ENCODE results near the gene ZNF680.
"Not testable (repeated sequence)": the region's sequence is repeated elsewhere in the genome, so short reads cannot be mapped to it uniquely, and the experiment has no call there.

ZNF680 gene

DNA sequence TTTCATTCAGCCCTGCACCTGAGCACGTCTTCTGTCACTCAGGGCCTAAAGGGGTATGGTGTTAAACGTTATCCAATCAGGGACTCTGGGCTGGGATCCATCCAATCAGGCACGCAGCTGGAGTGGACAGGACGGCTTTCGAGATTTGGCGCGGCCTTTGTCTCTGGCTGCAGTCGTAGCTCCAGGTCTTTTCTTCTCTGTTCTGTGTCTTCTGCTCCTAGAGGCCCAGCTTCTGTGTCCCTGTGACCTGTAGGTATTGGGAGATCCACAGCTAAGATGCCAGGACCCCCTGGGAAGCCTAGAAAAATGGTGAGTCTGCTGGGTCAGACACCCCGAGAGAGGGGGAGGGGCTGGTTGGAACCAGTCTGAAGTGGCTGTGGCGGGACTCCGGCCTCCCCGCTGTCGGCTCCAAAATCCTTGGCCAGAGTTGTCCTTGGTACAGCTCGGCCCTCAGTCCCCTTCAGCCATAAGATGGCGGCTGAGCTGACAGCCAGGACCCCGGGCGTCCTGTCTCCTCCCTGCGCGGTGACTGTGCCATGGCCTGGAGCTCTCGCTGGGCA lies 11.7 kb upstream of the ZNF680 start:
- Mint-ChIP-seq H3K27me3 (ENCODE audit: low read depth) (peaks cover 7% of the 10 kb centered on the region), H3K9me3 (peaks cover 10% of the 10 kb centered on the region)

DNA sequence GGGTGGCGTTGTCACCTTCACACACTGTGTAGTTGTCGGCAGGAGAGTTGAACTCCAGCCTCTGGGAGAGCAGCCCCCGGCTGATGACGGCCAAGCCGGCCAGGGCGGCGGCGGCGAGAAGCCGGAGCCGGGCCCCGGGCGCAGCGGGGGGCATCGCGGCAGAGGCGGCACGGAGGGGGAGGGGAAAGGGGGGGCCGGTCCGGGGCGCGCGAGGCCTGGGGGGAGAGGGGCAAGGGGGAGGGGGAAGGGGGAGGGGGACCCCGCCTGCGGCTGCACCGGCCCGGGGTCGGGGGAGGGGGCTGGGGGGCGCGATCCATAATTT lies 7.4 kb upstream of the ZNF680 start:
- H3K36me3 Mint-ChIP-seq (ENCODE audit: low read depth); H3K27ac Mint-ChIP-seq; DNase-seq (ENCODE audit: low spot score); H3K4me1 Mint-ChIP-seq (ENCODE audit: low read depth): not testable (repeated sequence)
- H3K27me3 Mint-ChIP-seq (ENCODE audit: low read depth) = peaks cover 12% of the 10 kb centered on the region
- H3K9me3 Mint-ChIP-seq = peaks cover 16% of the 10 kb centered on the region
- peak overlapping the region; percentile 82 for H3K4me3 Mint-ChIP-seq

More for the DNA sequence above, 11.7 kb upstream of the ZNF680 start:
- Mint-ChIP-seq H3K27ac (no peak overlapping the region), H3K4me3 (no peak overlapping the region), H3K36me3 (ENCODE audit: low read depth) (peaks cover 3% of the 10 kb centered on the region), H3K4me1 (ENCODE audit: low read depth) (peaks cover 5% of the 10 kb centered on the region)
- DNase-seq (ENCODE audit: low spot score) = no peak

DNA sequence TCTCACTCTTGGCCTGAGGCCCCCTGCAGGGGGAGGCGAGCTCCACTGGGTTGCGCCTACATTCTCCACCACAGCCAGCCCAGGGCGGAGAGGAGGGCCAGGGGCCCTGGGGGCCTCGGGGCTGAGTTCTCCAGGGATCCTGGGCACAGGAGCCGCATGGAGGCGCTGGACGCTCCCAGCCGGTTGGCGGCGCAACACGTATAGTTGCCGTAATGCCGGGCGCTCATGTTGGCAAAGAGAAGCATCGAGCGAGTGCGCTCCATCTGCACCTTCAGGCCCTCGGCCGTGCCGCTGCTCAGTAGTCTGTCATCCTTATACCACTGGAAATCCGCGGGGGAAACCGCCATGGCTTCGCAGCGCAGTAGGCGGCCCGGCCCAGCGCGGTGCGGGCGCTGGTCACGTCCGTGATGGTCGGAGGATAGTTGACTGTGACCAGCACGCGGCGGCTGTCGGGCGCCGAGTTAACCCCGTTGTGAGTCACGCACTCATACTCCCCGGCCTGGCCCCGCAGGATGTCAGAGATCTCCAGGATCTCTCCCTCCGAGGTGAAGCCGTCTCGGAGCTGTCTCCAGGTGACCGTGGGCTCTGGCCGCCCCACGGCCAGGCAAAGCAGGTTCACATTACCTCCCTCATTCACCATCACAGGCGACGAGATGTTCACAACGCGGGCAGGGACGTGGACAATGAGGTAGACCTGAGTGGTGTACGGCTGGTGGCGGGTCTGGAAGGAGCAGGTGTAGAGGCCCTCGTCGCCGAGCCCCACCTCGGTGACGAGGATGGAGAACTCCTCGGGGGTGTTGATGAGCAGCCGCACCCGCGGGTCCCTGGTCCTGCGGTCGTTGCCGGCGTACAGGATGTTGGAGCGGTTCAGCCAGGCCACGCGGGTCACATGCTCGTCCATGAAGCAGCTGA lies 6.8 kb upstream of the ZNF680 start:
- peak; percentile 6 for DNase-seq (ENCODE audit: low spot score)
- H3K4me3 Mint-ChIP-seq = peak overlapping the region; percentile 82
- H3K36me3 Mint-ChIP-seq (ENCODE audit: low read depth); H3K4me1 Mint-ChIP-seq (ENCODE audit: low read depth); H3K27ac Mint-ChIP-seq: not testable (repeated sequence)
- H3K27me3 Mint-ChIP-seq (ENCODE audit: low read depth) = peaks cover 12% of the 10 kb centered on the region
- peaks cover 16% of the 10 kb centered on the region for H3K9me3 Mint-ChIP-seq

DNA sequence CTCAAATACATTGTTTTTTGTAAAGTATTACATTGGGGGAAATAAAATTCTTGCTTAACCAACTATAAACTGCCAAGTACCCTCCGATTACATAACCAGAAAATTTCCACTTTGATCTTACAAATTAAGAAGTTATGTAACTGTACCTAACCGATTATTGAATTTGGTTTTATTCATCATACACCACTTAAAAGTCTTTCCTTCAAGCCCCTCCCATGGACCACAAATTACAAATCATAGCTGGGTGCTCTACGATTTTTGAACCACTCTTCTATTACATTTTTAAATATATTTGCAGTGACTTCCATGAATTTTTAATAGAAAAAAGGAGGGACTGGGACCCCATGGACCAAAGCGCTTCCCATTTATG lies 630 bp downstream of the ZNF680 start:
- Mint-ChIP-seq H3K4me1 (ENCODE audit: low read depth) (peaks cover 12% of the 10 kb centered on the region), H3K36me3 (ENCODE audit: low read depth) (peaks cover 35% of the 10 kb centered on the region), H3K27ac (peak overlapping the region; percentile 92), H3K27me3 (ENCODE audit: low read depth) (no peaks in the 10 kb centered on the region), H3K9me3 (peaks cover 35% of the 10 kb centered on the region), H3K4me3 (peak overlapping the region; percentile 95)
- DNase-seq (ENCODE audit: low spot score) = no peak

DNA sequence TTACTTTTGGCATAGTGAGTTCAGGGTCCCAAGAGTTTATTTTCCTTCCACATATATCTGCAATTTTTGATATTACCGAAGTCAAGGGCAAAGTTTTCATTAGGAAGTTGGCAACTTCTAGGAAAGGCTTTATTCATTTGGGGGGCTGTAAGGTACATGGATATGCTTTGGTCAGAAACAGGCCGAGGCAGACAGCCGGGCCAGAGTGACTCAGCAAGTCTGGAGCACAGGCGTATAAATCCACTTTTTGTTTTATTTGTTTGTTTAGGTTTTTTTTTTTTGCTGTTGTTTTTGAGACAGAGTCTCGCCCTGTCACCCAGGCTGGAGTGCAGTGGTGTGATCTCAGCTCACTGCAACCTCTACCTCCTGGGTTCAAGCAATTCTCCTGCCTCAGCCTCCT lies 3.7 kb downstream of the ZNF680 start:
- Mint-ChIP-seq H3K4me1 (ENCODE audit: low read depth) (peaks cover 12% of the 10 kb centered on the region), H3K27ac (no peak overlapping the region), H3K4me3 (no peak overlapping the region), H3K9me3 (peaks cover 49% of the 10 kb centered on the region), H3K36me3 (ENCODE audit: low read depth) (peaks cover 59% of the 10 kb centered on the region), H3K27me3 (ENCODE audit: low read depth) (no peaks in the 10 kb centered on the region)
- no peak for DNase-seq (ENCODE audit: low spot score)

DNA sequence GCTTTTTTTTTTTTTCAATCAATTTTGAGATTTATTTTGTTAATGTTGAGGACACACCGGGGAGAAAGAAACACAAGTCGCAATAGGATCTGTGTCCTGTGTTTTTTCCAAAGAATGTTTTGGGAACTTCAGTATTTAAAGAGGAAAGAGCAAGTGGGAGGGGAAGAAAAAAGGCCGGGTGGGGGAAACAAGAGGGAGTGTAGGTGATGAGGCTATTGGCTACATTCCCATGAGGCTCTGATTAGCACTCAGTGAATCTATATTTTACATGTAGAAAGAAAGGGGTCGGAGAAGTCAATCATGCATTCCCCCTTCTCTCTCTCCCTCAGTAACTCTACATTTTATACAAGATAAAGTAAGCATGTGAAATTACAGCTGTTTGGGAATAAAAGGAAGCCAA lies 4.1 kb downstream of the ZNF680 start:
- H3K27ac Mint-ChIP-seq = no peak overlapping the region
- peaks cover 44% of the 10 kb centered on the region for H3K9me3 Mint-ChIP-seq
- H3K4me3 Mint-ChIP-seq = no peak overlapping the region
- DNase-seq (ENCODE audit: low spot score) = no peak
- no peaks in the 10 kb centered on the region for H3K27me3 Mint-ChIP-seq (ENCODE audit: low read depth)
- peaks cover 60% of the 10 kb centered on the region for H3K36me3 Mint-ChIP-seq (ENCODE audit: low read depth)
- peaks cover 9% of the 10 kb centered on the region for H3K4me1 Mint-ChIP-seq (ENCODE audit: low read depth)

DNA sequence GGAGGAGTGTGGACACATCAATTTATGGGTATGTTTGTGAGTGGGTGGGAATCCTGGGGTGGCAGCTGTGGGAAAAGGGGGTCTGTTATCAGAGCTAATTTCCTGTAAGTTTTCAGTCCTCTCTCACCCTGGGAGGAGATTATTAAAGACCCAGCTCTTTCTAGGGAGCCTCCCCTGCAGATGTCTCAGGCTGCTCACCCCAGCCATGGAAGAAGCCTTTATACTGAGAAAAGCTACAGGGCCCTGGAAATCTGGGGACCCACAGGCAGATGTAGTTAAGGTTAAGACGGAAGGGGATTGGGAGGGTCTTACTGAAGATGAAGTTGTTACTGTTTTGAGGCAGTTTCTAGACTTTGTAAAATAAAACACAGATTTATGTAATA lies 4.6 kb downstream of the ZNF680 start:
- Mint-ChIP-seq H3K27ac (no peak overlapping the region), H3K9me3 (peaks cover 43% of the 10 kb centered on the region), H3K4me1 (ENCODE audit: low read depth) (peaks cover 6% of the 10 kb centered on the region), H3K4me3 (no peak overlapping the region), H3K36me3 (ENCODE audit: low read depth) (peaks cover 65% of the 10 kb centered on the region), H3K27me3 (ENCODE audit: low read depth) (no peaks in the 10 kb centered on the region)
- no peak for DNase-seq (ENCODE audit: low spot score)

DNA sequence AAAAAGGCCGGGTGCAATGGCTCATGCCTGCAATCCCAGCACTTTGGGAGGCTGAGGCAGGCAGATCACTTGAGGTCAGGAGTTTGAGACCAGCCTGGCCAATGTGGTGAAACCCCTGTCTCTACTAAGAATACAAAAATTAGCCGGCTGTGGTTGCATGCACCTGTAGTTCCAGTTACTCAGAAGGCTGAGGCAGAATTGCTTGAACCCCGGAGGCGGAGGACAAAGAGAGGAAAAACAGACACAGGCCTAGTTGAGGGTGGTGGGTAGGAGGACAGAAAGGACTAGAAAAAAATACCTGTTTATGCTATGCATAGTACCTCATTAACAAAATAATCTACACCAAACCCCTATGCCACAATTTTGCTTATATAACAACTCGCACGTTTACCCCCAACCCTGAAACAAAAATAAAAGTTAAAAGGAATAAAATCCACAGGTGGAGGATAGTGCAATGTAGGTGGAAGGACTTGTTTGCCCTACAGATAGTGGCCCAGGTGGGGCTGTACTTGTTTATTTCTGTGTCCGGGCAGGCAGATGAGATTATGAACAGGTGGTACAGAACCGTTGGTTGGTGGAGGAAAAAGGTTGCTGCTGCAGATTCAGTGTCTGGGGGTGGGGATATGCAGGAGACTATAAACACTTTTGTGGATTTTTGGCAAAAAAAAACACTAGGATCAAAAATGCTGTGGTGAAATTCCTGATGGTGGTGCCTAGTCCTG lies 5.1 kb downstream of the ZNF680 start:
- Mint-ChIP-seq H3K9me3 (peaks cover 43% of the 10 kb centered on the region), H3K4me3 (no peak overlapping the region), H3K4me1 (ENCODE audit: low read depth) (peaks cover 4% of the 10 kb centered on the region), H3K27ac (no peak overlapping the region), H3K36me3 (ENCODE audit: low read depth) (peaks cover 62% of the 10 kb centered on the region), H3K27me3 (ENCODE audit: low read depth) (no peaks in the 10 kb centered on the region)
- no peak for DNase-seq (ENCODE audit: low spot score)

DNA sequence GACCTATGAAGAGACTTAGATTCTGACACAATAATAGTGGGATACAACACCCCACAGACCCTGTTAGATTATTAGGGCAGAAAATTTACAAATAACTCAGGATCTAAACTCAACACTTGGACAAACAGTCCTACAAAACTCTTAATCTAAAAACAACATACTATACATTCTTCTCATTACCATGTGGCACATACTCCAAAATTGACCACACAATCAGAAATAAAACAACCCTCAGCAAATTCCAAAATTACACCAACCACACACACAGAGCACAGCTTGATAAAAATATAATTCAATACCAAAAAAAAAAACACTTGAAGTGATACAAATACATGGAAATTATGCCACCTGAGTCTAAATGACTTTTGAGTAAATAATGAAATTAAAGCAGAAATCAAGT lies 7.8 kb downstream of the ZNF680 start:
- Mint-ChIP-seq H3K9me3 (peaks cover 54% of the 10 kb centered on the region), H3K27ac (no peak overlapping the region), H3K4me3 (no peak overlapping the region), H3K4me1 (ENCODE audit: low read depth) (no peaks in the 10 kb centered on the region), H3K27me3 (ENCODE audit: low read depth) (no peaks in the 10 kb centered on the region), H3K36me3 (ENCODE audit: low read depth) (peaks cover 72% of the 10 kb centered on the region)
- no peak for DNase-seq (ENCODE audit: low spot score)

DNA sequence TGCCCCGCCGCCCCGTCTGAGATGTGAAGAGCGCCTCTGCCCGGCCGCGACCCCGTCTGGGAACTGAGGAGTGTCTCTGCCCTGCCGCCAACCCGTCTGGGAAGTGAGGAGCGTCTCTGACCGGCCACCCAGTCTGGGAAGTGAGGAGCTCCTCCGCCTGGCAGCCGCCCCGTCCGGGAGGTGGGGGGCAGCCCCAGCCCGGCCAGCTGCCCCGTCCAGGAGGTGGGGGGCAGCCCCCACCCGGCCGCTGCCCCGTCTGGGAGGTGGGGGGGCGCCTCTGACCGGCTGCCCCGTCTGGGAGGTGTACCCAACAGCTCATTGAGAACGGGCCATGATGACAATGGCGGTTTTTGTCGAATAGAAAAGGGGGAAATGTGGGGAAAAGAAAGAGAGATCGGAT lies 8.7 kb downstream of the ZNF680 start:
- H3K4me3 Mint-ChIP-seq; H3K27ac Mint-ChIP-seq; H3K27me3 Mint-ChIP-seq (ENCODE audit: low read depth); DNase-seq (ENCODE audit: low spot score); H3K4me1 Mint-ChIP-seq (ENCODE audit: low read depth): not testable (repeated sequence)
- H3K36me3 Mint-ChIP-seq (ENCODE audit: low read depth) = peaks cover 72% of the 10 kb centered on the region
- H3K9me3 Mint-ChIP-seq = peaks cover 58% of the 10 kb centered on the region

DNA sequence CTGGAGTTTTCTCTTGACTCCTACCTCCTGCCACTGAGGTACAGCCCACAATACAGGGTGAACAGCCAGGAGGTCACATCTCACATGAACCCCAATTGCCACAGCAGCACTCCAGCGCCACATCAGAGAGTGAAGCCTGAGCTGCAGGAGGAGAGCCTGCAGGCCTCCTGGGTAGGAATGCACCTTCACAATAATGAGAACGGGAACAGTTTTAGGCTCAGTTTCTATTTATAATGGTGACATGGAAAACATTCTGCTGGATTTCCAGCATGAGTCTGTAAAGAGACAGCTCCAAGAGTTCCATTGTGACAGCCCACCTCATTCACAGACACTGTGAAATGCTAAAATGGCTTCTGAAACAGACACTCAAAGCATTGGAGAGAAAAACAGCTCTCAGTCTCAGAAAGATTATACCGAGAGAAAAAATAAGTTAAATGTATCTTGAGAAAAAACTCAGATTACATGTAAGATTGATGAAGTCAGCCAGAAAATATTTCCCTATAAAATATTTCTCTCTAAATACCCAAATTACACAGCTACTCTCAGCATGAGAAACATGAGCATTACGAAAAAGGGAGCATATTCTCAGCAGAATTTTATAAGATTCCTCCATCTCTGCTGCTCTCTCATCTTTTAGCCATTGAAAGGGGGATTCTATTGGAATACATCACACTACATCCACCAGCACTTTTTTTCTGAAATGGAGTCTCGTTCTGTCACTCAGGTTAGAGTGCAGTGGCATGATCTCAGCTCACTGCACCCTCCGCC lies 11.3 kb downstream of the ZNF680 start:
- no peak overlapping the region for H3K27ac Mint-ChIP-seq
- peaks cover 65% of the 10 kb centered on the region for H3K36me3 Mint-ChIP-seq (ENCODE audit: low read depth)
- no peaks in the 10 kb centered on the region for H3K4me1 Mint-ChIP-seq (ENCODE audit: low read depth)
- DNase-seq (ENCODE audit: low spot score) = no peak
- peaks cover 54% of the 10 kb centered on the region for H3K9me3 Mint-ChIP-seq
- H3K27me3 Mint-ChIP-seq (ENCODE audit: low read depth) = no peaks in the 10 kb centered on the region
- no peak overlapping the region for H3K4me3 Mint-ChIP-seq

DNA sequence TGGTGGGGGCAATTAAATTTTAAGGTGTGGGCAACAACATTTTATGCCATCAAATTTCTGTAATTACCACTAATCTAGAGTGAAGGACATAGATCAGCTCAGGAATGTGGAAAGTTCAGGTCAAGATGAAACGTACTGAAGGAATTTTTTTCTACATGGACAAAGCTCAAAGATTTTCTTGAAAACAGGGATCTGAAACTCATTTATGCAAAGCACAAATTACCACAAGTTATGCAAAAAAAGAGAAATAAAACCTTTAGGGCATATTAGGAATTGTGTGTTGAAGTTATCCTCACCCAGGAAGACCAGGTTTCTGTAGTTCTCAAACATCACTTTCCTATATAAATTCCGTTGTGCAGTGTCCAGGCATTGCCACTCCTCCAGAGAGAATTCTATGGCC lies 18.9 kb downstream of the ZNF680 start:
- Mint-ChIP-seq H3K36me3 (ENCODE audit: low read depth) (peaks cover 68% of the 10 kb centered on the region), H3K27me3 (ENCODE audit: low read depth) (no peaks in the 10 kb centered on the region), H3K4me3 (no peak overlapping the region), H3K27ac (no peak overlapping the region), H3K4me1 (ENCODE audit: low read depth) (no peaks in the 10 kb centered on the region), H3K9me3 (peaks cover 44% of the 10 kb centered on the region)
- DNase-seq (ENCODE audit: low spot score) = no peak

DNA sequence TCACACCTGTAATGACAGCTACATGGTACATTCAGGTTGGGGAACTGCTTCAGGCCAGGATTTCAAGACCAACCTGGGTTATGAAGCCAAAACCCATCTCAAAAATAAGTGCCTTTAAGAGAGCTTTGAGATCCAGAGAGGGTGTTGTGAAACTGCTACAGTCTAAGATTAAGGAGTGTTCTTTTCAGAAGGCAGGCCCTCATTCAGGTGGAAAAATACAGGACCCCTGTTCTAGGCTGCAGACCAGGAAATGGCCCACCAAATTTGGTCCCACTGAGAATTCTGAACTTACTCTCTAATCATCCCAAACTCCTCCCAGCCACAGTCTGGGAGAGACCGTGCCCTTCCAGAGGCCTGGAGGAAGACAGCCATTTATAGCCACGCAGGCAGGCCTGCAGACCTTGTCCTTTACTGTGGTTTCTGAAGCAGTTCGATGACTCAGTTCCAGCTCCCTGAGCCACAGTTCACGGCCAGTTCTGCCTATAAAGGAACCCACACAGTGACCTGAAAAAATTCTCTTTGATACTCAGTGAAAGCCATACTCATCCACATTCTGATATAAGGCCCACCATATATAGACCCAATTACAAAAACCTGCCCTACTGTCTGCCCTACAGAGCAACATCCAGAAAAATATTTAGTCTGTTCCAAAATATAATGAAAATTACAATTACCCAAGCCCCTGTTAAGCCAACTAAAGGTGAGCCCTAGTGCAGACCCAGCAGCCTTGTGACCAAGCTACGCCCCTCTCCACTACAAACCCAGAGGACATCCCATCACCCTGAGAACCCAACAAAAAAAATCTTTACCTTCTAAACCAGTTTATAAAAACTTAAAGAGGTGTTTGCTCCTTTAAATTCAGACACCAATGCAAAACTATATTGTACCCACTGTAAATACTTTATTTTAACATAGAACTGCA lies 21.2 kb downstream of the ZNF680 start:
- H3K36me3 Mint-ChIP-seq (ENCODE audit: low read depth) = peaks cover 70% of the 10 kb centered on the region
- no peaks in the 10 kb centered on the region for H3K27me3 Mint-ChIP-seq (ENCODE audit: low read depth)
- no peak overlapping the region for H3K4me3 Mint-ChIP-seq
- DNase-seq (ENCODE audit: low spot score) = no peak
- peaks cover 39% of the 10 kb centered on the region for H3K9me3 Mint-ChIP-seq
- no peak overlapping the region for H3K27ac Mint-ChIP-seq
- no peaks in the 10 kb centered on the region for H3K4me1 Mint-ChIP-seq (ENCODE audit: low read depth)

Measured in T-helper 2 cell treated with Interferon-gamma antibody and Interleukin-4, amounts not matched to agents 5 μg/mL and 100 μg/mL, for 36 hours (primary cell).